ENCODE data around the gene RECQL5.

- TF ChIP-seq CTCF (IDR thresholded peaks at IDR 0.05) (no peak), EZH2 (IDR thresholded peaks at IDR 0.05) (no peak), EZH2phosphoT487 (IDR thresholded peaks at IDR 0.05) (no peak)
These were observed 26.3 kb downstream of the RECQL5 start for GRCh38 chr17:75640556-75641119.

Data from neural progenitor cell (in vitro differentiated cells).